GM21786 (cell line): Measurements from ENCODE around the gene CACNA1A.
"Not testable (repeated sequence)": the region's sequence is repeated elsewhere in the genome, so short reads cannot be mapped to it uniquely, and the experiment has no call there.

Experiments
- ATAC-seq: cut with Tn5 transposase; IDR thresholded peaks from one replicate; pipeline ENCODE4 v1.9.1; 2021; ENCODE audit not compliant: unreplicated experiment

CACNA1A gene

GRCh38 chr19:13366529-13367143 is 139.6 kb downstream of the CACNA1A start:
- no peak for ATAC-seq

- ATAC-seq: no peak
Observed at GRCh38 chr19:13363954-13364353, 142.3 kb downstream of the CACNA1A start.

GRCh38 chr19:13363245-13363644 is 143.0 kb downstream of the CACNA1A start:
- ATAC-seq: no peak

- no peak for ATAC-seq
Observed at GRCh38 chr19:13362668-13363067, 143.6 kb downstream of the CACNA1A start.

GRCh38 chr19:13361726-13362125 is 144.6 kb downstream of the CACNA1A start:
- not testable (repeated sequence) for ATAC-seq

- ATAC-seq: no peak
Observed at GRCh38 chr19:13356686-13357280, 149.5 kb downstream of the CACNA1A start.

- no peak for ATAC-seq
Observed at GRCh38 chr19:13356185-13356584, 150.1 kb downstream of the CACNA1A start.

GRCh38 chr19:13355356-13355755 is 150.9 kb downstream of the CACNA1A start:
- ATAC-seq: no peak

- no peak for ATAC-seq
Observed at GRCh38 chr19:13353625-13354024, 152.7 kb downstream of the CACNA1A start.

GRCh38 chr19:13350759-13351158 is 155.5 kb downstream of the CACNA1A start:
- ATAC-seq: no peak

GRCh38 chr19:13350072-13350471 is 156.2 kb downstream of the CACNA1A start:
- no peak for ATAC-seq

GRCh38 chr19:13347367-13347766 is 158.9 kb downstream of the CACNA1A start:
- no peak for ATAC-seq

GRCh38 chr19:13343514-13343913 is 162.8 kb downstream of the CACNA1A start:
- no peak for ATAC-seq

GRCh38 chr19:13342672-13343071 is 163.6 kb downstream of the CACNA1A start:
- ATAC-seq: no peak

GRCh38 chr19:13339869-13340268 is 166.4 kb downstream of the CACNA1A start:
- ATAC-seq: no peak

- no peak for ATAC-seq
Observed at GRCh38 chr19:13337181-13337580, 169.1 kb downstream of the CACNA1A start.

GRCh38 chr19:13334801-13335481 is 171.3 kb downstream of the CACNA1A start:
- no peak for ATAC-seq

- ATAC-seq: no peak
Observed at GRCh38 chr19:13330285-13330684, 176.0 kb downstream of the CACNA1A start.

- ATAC-seq: no peak
Observed at GRCh38 chr19:13329766-13330165, 176.5 kb downstream of the CACNA1A start.

- no peak for ATAC-seq
Observed at GRCh38 chr19:13328241-13328640, 178.0 kb downstream of the CACNA1A start.

GRCh38 chr19:13319526-13319925 is 186.8 kb downstream of the CACNA1A start:
- no peak for ATAC-seq

- no peak for ATAC-seq
Observed at GRCh38 chr19:13318190-13318589, 188.1 kb downstream of the CACNA1A start.
